Measurements from ENCODE around the gene TMC6. TPM values are rescaled to one million over a fixed set of nuclear protein-coding genes. Genes with fewer than 3 reads are reported as not detected.

Gene TMC6
- total and polyA plus RNA-seq, 8 donors = 15.6 to 61.2 (median 25.5) TPM

DNA sequence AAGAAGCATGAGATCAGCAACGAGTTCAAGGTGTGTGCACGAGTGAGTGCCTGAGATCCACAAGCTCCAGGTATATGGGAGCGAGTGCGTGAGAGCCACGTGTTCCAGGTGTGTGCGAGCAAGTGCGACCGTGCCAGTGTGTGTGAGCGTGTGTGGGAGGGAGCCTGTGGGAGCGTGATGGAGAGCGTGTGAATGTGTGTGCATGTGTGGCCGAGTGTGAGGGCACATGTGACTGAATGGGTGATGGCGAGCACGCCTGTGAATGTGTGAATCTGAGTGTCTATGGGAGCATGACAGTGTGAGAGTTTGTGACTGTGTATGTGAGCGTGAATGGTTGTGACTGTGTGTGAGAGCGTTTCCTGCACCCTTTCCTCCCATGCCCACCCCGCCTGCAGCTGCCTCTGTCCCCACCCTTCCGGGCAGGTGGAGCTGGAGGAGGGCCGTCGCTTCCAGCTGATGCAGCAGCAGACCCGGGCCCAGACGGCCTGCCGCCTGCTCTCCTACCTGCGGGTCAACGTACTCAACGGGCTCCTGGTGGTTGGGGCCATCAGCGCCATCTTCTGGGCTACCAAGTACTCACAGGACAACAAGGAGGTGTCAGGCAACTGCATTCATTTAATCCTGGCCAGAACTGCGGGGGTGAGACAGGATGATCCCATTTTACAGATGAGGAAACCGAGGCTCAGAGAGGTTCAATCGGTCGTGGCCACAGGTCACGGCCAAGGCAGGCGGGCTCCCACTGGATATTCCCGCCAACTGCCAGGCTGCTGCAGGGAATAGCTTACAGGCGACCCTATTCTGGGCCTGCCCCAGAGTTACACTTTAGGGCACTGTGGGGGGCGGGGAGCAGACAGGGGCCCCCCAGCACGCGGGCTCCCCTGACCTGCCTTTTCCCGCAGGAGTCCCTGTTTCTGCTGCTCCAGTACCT lies 5.7 kb upstream of the TMC6 start:
- H3K4me1 ChIP-seq = peaks cover 0 to 5% (median 5%) of the 10 kb centered on the region in 3 donors
- H3K9me3 ChIP-seq = no peaks in the 10 kb centered on the region
- TF ChIP-seq, protein P1, sequence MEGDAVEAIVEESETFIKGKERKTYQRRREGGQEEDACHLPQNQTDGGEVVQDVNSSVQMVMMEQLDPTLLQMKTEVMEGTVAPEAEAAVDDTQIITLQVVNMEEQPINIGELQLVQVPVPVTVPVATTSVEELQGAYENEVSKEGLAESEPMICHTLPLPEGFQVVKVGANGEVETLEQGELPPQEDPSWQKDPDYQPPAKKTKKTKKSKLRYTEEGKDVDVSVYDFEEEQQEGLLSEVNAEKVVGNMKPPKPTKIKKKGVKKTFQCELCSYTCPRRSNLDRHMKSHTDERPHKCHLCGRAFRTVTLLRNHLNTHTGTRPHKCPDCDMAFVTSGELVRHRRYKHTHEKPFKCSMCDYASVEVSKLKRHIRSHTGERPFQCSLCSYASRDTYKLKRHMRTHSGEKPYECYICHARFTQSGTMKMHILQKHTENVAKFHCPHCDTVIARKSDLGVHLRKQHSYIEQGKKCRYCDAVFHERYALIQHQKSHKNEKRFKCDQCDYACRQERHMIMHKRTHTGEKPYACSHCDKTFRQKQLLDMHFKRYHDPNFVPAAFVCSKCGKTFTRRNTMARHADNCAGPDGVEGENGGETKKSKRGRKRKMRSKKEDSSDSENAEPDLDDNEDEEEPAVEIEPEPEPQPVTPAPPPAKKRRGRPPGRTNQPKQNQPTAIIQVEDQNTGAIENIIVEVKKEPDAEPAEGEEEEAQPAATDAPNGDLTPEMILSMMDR (IDR thresholded peaks at IDR 0.05) = peak; percentile 19 to 37 (median 25)
- H3K36me3 ChIP-seq = no peaks in the 10 kb centered on the region
- no peak overlapping the region for H3K27ac ChIP-seq
- 53 to 59% methylated on average over 39 of the region's 39 CpGs for WGBS, 2 donors
- H3K27me3 ChIP-seq = no peaks in the 10 kb centered on the region
- intact Hi-C loops (cut with DNase I) = no loop called here
- ATAC-seq (peak in 3 of 4 donors; percentile 40 to 56 (median 48)), DNase-seq (peak in 4 of 6 donors; percentile 51 to 79 (median 70)), FAIRE-seq (no peak)
- no peak overlapping the region for H3K4me3 ChIP-seq

DNA sequence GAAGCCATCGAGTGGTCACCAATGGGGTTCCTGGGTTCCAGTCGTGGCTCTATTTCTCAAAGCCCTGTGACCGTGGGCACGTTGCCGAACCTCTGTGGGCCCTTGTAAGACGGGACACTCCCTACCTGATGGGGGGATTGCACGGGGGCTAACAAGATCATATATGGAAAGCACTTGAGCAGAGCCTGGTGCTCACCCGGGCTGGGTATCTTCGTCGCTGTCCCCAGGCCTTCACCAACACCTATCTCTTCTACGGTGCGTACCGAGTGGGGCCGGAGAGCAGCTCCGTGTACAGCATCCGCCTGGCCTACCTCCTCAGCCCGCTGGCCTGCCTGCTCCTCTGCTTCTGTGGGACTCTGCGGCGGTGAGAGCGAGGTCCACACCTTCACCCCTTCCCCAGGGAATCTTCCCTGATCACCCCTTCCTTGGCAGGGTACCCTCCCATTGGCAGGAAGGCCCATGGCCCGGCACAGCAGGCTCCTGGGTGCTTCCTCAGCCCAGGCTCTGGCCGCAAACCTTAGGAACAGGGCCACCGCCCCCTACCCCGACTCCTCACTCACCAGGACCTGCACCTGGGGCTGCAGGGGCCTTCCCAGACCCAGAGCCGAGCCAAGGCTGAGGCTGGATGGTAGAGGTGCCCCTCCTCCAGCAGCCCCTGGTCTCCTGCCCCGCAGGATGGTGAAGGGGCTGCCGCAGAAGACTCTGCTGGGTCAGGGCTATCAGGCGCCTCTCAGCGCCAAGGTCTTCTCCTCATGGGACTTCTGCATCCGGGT lies 4.8 kb upstream of the TMC6 start:
- peaks cover 0 to 8% (median 8%) of the 10 kb centered on the region in 3 donors for H3K4me1 ChIP-seq
- TF ChIP-seq, protein P1 (IDR thresholded peaks at IDR 0.05) = no peak
- ATAC-seq (no peak), FAIRE-seq (no peak), DNase-seq (peak in 3 of 6 donors; percentile 11 to 55 (median 55))
- no peak overlapping the region for H3K27ac ChIP-seq
- no peaks in the 10 kb centered on the region for H3K27me3 ChIP-seq
- intact Hi-C loops (cut with DNase I) = no loop called here
- H3K4me3 ChIP-seq = no peak overlapping the region
- WGBS, 2 donors = 87 to 90% methylated on average over 30 of the region's 30 CpGs
- H3K36me3 ChIP-seq = no peaks in the 10 kb centered on the region
- no peaks in the 10 kb centered on the region for H3K9me3 ChIP-seq

DNA sequence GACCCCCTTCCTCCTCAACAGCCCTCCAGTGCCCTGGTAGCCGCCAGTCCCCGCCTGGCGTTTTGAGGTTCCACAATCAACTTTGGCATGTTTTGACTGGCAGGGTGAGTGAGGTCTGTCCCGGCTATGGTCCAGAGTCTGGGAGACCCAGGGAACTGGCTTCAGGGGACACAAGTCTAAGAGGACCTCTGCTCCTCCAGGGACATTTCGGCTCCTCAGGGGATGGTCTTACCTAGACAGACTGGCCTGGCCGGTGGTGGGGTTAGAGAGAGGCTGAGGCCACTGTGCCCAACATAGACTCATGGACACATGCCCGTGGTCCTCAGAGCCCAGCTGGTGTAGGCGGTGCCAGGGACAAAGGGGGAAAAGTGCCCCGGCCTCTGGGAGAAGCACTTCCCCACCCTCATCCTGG lies 4.2 kb upstream of the TMC6 start:
- no peak overlapping the region for H3K4me3 ChIP-seq
- no peak overlapping the region for H3K27ac ChIP-seq

DNA sequence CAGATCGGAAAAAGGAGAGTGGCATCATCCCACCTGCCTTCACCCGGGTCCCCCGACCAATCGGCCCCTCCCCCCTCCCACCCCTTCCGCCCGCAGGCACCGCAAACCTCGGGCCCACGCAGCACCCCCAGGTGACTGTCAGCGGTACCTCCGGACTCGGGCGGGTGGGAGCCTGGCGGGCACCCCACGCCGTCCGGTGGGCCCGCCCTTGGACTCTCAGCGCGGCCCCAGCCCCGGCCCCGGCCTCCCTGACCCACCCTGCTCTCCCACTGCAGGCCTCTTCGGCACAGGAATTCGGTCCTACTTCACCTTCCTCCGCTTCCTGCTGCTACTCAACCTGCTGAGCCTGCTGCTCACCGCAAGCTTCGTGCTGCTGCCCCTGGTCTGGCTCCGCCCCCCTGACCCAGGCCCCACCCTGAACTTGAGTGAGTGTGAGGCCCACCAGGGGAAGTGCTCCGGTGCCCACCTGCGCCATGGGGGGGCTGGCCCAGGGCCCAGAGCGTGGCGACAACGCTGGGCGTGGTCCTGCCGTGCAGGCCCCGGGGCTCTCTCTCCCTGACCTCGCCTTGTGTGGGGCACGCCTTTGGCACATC lies 3.6 kb upstream of the TMC6 start:
- TF ChIP-seq, protein P1 (IDR thresholded peaks at IDR 0.05) = no peak
- no peaks in the 10 kb centered on the region for H3K9me3 ChIP-seq
- ATAC-seq = no peak
- peaks cover 0 to 8% (median 8%) of the 10 kb centered on the region in 3 donors for H3K4me1 ChIP-seq
- H3K4me3 ChIP-seq = peak overlapping the region in 1 of 4 donors; percentile 36
- H3K27me3 ChIP-seq = no peaks in the 10 kb centered on the region
- intact Hi-C loops (cut with DNase I) = no loop called here
- FAIRE-seq = no peak
- no peak overlapping the region for H3K27ac ChIP-seq
- no peaks in the 10 kb centered on the region for H3K36me3 ChIP-seq
- DNase-seq = peak in 3 of 6 donors; percentile 53 to 65 (median 59)
- WGBS, 2 donors = 42% methylated on average over 31 to 38 of the region's 38 CpGs

More for the DNA sequence above, 4.2 kb upstream of the TMC6 start:
- intact Hi-C loops (cut with DNase I) = no loop called here
- no peaks in the 10 kb centered on the region for H3K36me3 ChIP-seq
- DNase-seq (peak in 1 of 6 donors; percentile 52), FAIRE-seq (no peak), ATAC-seq (no peak)
- no peaks in the 10 kb centered on the region for H3K27me3 ChIP-seq
- peaks cover 0 to 8% (median 8%) of the 10 kb centered on the region in 3 donors for H3K4me1 ChIP-seq
- no peaks in the 10 kb centered on the region for H3K9me3 ChIP-seq
- TF ChIP-seq, protein P1 (IDR thresholded peaks at IDR 0.05) = no peak
- WGBS, 2 donors = 85 to 89% methylated on average over 9 of the region's 9 CpGs
